Thymus (tissue), 11 donors: ENCODE results near the gene SPTBN4. TPM values are rescaled to one million over a fixed set of nuclear protein-coding genes. Genes with fewer than 3 reads are reported as not detected.
"Not testable (repeated sequence)": the region's sequence is repeated elsewhere in the genome, so short reads cannot be mapped to it uniquely, and the experiment has no call there.

Experiments used
- DNase-seq, 9 donors: peaks; one replicate each; pipeline ENCODE4 v3.0.0-alpha.2; 2013; ENCODE audit warnings: low spot score in 9 of 9, low read depth in 6 of 9, missing footprints in 1 of 9
- H3K27ac ChIP-seq, 2 donors: one replicate each; pipeline ENCODE4 v1.5.1; 2013; ENCODE audit warnings: control low read depth in 1 of 2, low read depth in 1 of 2, low read length in 1 of 2, mild to moderate bottlenecking in 1 of 2, moderate library complexity in 1 of 2
- H3K27me3 ChIP-seq, 2 donors: one replicate each; pipeline ENCODE4 v1.5.1; 2013; ENCODE audit warnings: low read length in 1 of 2; ENCODE audit not compliant: control insufficient read depth in 2 of 2, insufficient read depth in 1 of 2
- H3K36me3 ChIP-seq, 2 donors: one replicate each; pipeline ENCODE4 v1.5.1; 2013; ENCODE audit warnings: low read length in 1 of 2, mild to moderate bottlenecking in 1 of 2, moderate library complexity in 1 of 2; ENCODE audit not compliant: control insufficient read depth in 2 of 2, insufficient read depth in 2 of 2
- H3K4me1 ChIP-seq, 2 donors: one replicate each; pipeline ENCODE4 v1.5.1; 2013; ENCODE audit warnings: low read length in 2 of 2; ENCODE audit not compliant: control insufficient read depth in 2 of 2, insufficient read depth in 2 of 2
- H3K4me3 ChIP-seq, 2 donors: one replicate each; pipeline ENCODE4 v1.5.1; 2013; ENCODE audit warnings: low read length in 2 of 2, control low read depth in 1 of 2, mild to moderate bottlenecking in 1 of 2
- H3K9me3 ChIP-seq, 2 donors: one replicate each; pipeline ENCODE4 v1.5.1; 2013; ENCODE audit warnings: low read length in 1 of 2, mild to moderate bottlenecking in 1 of 2; ENCODE audit not compliant: control insufficient read depth in 2 of 2, insufficient read depth in 1 of 2
- WGBS: extraction: QIAGEN DNeasy Blood & Tissue Kit; methylation state at CpG from one replicate; pipeline ENCODE4 v1.1.7; 2013; 5-methylcytosine and 5-hydroxymethylcytosine counted together
- polyA plus RNA-seq: library from polyadenylated mRNA; stranded (reverse); fragments of 200-250 nt; gene quantifications from one replicate; pipeline ENCODE4 v1.2.3, GENCODE V29; 2013
- total RNA-seq: library from RNA; stranded (reverse); fragments of 120-200 nt; gene quantifications from one replicate; pipeline ENCODE4 v1.2.4, GENCODE V29; 2013
- donor health status: healthy.

The SPTBN4 gene
- total and polyA plus RNA-seq, 2 donors, result 0.24 to 0.73 TPM

DNA sequence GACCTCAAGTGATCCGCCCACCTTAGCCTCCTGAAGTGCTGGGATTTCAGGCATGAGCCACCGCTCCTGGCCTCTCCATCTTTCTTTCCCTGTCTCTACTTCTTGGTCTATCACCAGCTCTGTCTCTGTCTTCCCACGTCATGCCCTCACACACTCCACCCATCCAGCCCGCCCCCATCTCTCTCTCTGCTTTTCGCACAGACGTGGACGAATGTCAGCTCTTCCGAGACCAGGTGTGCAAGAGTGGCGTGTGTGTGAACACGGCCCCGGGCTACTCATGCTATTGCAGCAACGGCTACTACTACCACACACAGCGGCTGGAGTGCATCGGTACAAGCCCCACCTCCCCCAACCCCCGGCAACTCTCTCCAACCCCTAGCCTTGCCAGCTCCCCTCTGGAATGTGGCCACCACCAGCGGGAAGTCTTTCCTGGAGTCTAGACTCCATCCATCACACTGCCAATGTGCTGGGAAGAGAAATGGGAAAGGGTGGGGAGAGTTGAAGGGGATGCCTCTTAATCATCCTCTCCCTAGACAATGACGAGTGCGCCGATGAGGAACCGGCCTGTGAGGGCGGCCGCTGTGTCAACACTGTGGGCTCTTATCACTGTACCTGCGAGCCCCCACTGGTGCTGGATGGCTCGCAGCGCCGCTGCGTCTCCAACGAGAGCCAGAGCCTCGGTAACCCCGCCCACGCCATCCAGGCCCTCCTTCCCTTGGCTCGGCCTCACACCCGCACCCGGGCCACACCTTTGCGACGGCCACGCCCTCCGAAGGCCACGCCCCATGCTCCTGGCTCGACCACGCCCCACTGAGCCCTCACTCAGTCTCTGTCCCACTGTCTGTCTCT lies 156.8 kb downstream of the SPTBN4 start:
- no peak for DNase-seq

GRCh38 chr19:40624369-40625153 lies 157.8 kb downstream of the SPTBN4 start:
- 96% methylated on average over 14 of the region's 14 CpGs for WGBS
- H3K27ac ChIP-seq, result not testable (repeated sequence)
- peaks cover 7 to 28% of the 10 kb centered on the region in 2 donors for H3K36me3 ChIP-seq

More for the DNA sequence above, 156.8 kb downstream of the SPTBN4 start:
- Histone ChIP-seq H3K4me1 (no peaks in the 10 kb centered on the region), H3K27ac (no peak overlapping the region), H3K4me3 (no peak overlapping the region), H3K36me3 (peaks cover 12 to 31% of the 10 kb centered on the region in 2 donors), H3K27me3 (no peaks in the 10 kb centered on the region), H3K9me3 (no peaks in the 10 kb centered on the region)
- WGBS, result 95% methylated on average over 41 of the region's 41 CpGs

DNA sequence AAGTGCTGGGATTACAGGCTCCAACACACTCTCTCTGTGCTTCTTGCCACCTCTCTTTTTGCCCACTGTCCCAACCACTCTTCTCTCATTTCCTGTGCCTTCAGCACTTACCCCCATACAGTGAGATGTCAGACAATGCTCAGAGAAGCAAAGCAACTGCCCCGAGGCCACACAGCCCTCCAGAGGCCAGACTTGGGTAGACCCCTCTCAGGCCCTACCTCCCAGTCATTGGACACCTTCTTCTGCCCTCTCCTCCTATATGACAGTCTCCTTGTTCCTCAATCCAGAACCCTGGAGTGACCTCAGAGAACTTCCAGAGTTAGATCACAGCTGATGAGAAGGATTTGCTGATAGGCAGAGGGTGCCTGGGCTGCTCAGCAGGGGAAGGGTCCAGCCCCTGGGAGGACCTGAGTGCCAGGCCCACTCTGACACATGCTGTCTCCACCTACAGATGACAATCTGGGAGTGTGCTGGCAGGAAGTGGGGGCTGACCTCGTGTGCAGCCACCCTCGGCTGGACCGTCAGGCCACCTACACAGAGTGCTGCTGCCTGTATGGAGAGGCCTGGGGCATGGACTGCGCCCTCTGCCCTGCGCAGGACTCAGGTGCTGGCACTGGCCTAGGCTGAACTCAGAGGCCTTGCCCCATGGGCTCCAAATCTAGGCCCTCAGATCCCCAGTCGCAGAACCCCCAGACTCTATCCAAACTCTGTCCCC lies 158.8 kb downstream of the SPTBN4 start:
- Histone ChIP-seq H3K9me3 (no peaks in the 10 kb centered on the region), H3K4me3 (no peak overlapping the region), H3K4me1 (no peaks in the 10 kb centered on the region), H3K27ac (no peak overlapping the region), H3K36me3 (peaks cover 6 to 23% of the 10 kb centered on the region in 2 donors), H3K27me3 (no peaks in the 10 kb centered on the region)
- WGBS, result 92% methylated on average over 7 of the region's 7 CpGs
- no peak for DNase-seq

More at GRCh38 chr19:40624369-40625153, 157.8 kb downstream of the SPTBN4 start:
- H3K9me3 ChIP-seq, H3K4me3 ChIP-seq, H3K4me1 ChIP-seq, H3K27me3 ChIP-seq, DNase-seq: not testable (repeated sequence)

Other genes starting within 250 kb of the SPTBN4 start
- not detected for gene TTC9B, start 248.6 kb upstream of the SPTBN4 start, total RNA-seq
- gene TTC9B, start 248.6 kb upstream of the SPTBN4 start, polyA plus RNA-seq, result 0.11 TPM
- gene CCNP, start 240.3 kb upstream of the SPTBN4 start, total RNA-seq, result 0.05 TPM
- 0.34 TPM for gene CCNP, start 240.3 kb upstream of the SPTBN4 start, polyA plus RNA-seq
- 48.9 TPM for gene AKT2, start 181.7 kb upstream of the SPTBN4 start, total RNA-seq
- 110 TPM for gene AKT2, start 181.7 kb upstream of the SPTBN4 start, polyA plus RNA-seq
- 7.3 TPM for gene C19orf47, start 118.6 kb upstream of the SPTBN4 start, total RNA-seq
- 13.9 TPM for gene C19orf47, start 118.6 kb upstream of the SPTBN4 start, polyA plus RNA-seq
- 70.3 TPM for gene PLD3, start 118.3 kb upstream of the SPTBN4 start, total RNA-seq
- gene PLD3, start 118.3 kb upstream of the SPTBN4 start, polyA plus RNA-seq, result 108 TPM
- under 0.01 TPM for gene HIPK4, start 76.8 kb upstream of the SPTBN4 start, total RNA-seq
- gene HIPK4, start 76.8 kb upstream of the SPTBN4 start, polyA plus RNA-seq, result 0.07 TPM
- 1.0 TPM for gene PRX, start 53.6 kb upstream of the SPTBN4 start, total RNA-seq
- 1.7 TPM for gene PRX, start 53.6 kb upstream of the SPTBN4 start, polyA plus RNA-seq
- 7.6 TPM for gene SERTAD1, start 41.0 kb upstream of the SPTBN4 start, total RNA-seq
- 15.4 TPM for gene SERTAD1, start 41.0 kb upstream of the SPTBN4 start, polyA plus RNA-seq
- gene SERTAD3, start 22.7 kb upstream of the SPTBN4 start, total RNA-seq, result 17.6 TPM
- gene SERTAD3, start 22.7 kb upstream of the SPTBN4 start, polyA plus RNA-seq, result 35.2 TPM
- 49.9 TPM for gene BLVRB, start 1.3 kb upstream of the SPTBN4 start, total RNA-seq
- 88.8 TPM for gene BLVRB, start 1.3 kb upstream of the SPTBN4 start, polyA plus RNA-seq
- gene SHKBP1, start 109.9 kb downstream of the SPTBN4 start, total RNA-seq, result 33.1 TPM
- 117 TPM for gene SHKBP1, start 109.9 kb downstream of the SPTBN4 start, polyA plus RNA-seq
- 6.0 TPM for gene LTBP4, start 134.4 kb downstream of the SPTBN4 start, total RNA-seq
- gene LTBP4, start 134.4 kb downstream of the SPTBN4 start, polyA plus RNA-seq, result 35.6 TPM
- gene NUMBL, start 223.7 kb downstream of the SPTBN4 start, total RNA-seq, result 2.0 TPM
- 15.3 TPM for gene NUMBL, start 223.7 kb downstream of the SPTBN4 start, polyA plus RNA-seq
- 21.6 TPM for gene COQ8B, start 249.9 kb downstream of the SPTBN4 start, total RNA-seq
- gene COQ8B, start 249.9 kb downstream of the SPTBN4 start, polyA plus RNA-seq, result 40.1 TPM